ENCODE results near the gene GOLGA6L2. TPM values are rescaled to one million over a fixed set of nuclear protein-coding genes. Genes with fewer than 3 reads are reported as not detected.
A peak's percentile ranks its signal among the peaks of the same experiment; 100 is the strongest.
"Not testable (repeated sequence)": the region's sequence is repeated elsewhere in the genome, so short reads cannot be mapped to it uniquely, and the experiment has no call there.

Gene GOLGA6L2
- total RNA-seq, 4 donors from 2014 or later, result not detected

- intact Hi-C loops (cut with DNase I; ENCODE audit: low total_unique reads), result loop anchor here (1.0 kb wide), 1 partner anchor 20 kb away; no protein-coding TSS in a partner anchor
- TF ChIP-seq CTCF (IDR thresholded peaks at IDR 0.05) (no peak), POLR2A (IDR thresholded peaks at IDR 0.05) (no peak)
- DNase-seq (ENCODE audit: low spot score in 2 of 2), result no peak
- no peak overlapping the region for H3K4me3 ChIP-seq (ENCODE audit: low read depth, poor library complexity, severe bottlenecking)
- WGBS, 2 donors, result 73 to 84% methylated on average over 8 of the region's 8 CpGs
Observed at GRCh38 chr15:23401627-23402026, 45.4 kb downstream of the GOLGA6L2 start.

- 64 to 78% methylated on average over 4 to 5 of the region's 5 CpGs for WGBS, 2 donors
- intact Hi-C loops (cut with DNase I; ENCODE audit: low total_unique reads); H3K4me3 ChIP-seq (ENCODE audit: low read depth, poor library complexity, severe bottlenecking); DNase-seq (ENCODE audit: low spot score in 2 of 2): not testable (repeated sequence)
Observed at GRCh38 chr15:23399207-23399606, 47.8 kb downstream of the GOLGA6L2 start.

- intact Hi-C loops (cut with DNase I; ENCODE audit: low total_unique reads); DNase-seq (ENCODE audit: low spot score in 2 of 2); H3K4me3 ChIP-seq (ENCODE audit: low read depth, poor library complexity, severe bottlenecking): not testable (repeated sequence)
- 94 to 97% methylated on average over 4 of the region's 4 CpGs for WGBS, 2 donors
Observed at GRCh38 chr15:23398357-23398756, 48.7 kb downstream of the GOLGA6L2 start.

GRCh38 chr15:23397779-23398178 is 49.3 kb downstream of the GOLGA6L2 start:
- no peak for TF ChIP-seq POLR2A (IDR thresholded peaks at IDR 0.05)
- TF ChIP-seq CTCF (IDR thresholded peaks at IDR 0.05), result no peak
- intact Hi-C loops (cut with DNase I; ENCODE audit: low total_unique reads), result no loop called here
- H3K4me3 ChIP-seq (ENCODE audit: low read depth, poor library complexity, severe bottlenecking), result no peak overlapping the region
- 64 to 67% methylated on average over 7 of the region's 7 CpGs for WGBS, 2 donors
- no peak for DNase-seq (ENCODE audit: low spot score in 2 of 2)

- DNase-seq (ENCODE audit: low spot score in 2 of 2), result no peak
- no peak overlapping the region for H3K4me3 ChIP-seq (ENCODE audit: low read depth, poor library complexity, severe bottlenecking)
- 78 to 83% methylated on average over 5 of the region's 5 CpGs for WGBS, 2 donors
- intact Hi-C loops (cut with DNase I; ENCODE audit: low total_unique reads), result no loop called here
- TF ChIP-seq POLR2A (IDR thresholded peaks at IDR 0.05) (no peak), CTCF (IDR thresholded peaks at IDR 0.05) (no peak)
Observed at GRCh38 chr15:23395832-23396231, 51.2 kb downstream of the GOLGA6L2 start.

- no peak overlapping the region for H3K4me3 ChIP-seq (ENCODE audit: low read depth, poor library complexity, severe bottlenecking)
- intact Hi-C loops (cut with DNase I; ENCODE audit: low total_unique reads), result no loop called here
- peak in 1 of 2 donors; percentile 54 for DNase-seq (ENCODE audit: low spot score in 2 of 2)
- TF ChIP-seq POLR2A (IDR thresholded peaks at IDR 0.05) (no peak), CTCF (IDR thresholded peaks at IDR 0.05) (no peak)
- WGBS, 2 donors, result 60 to 67% methylated on average over 15 of the region's 15 CpGs
Observed at GRCh38 chr15:23395030-23395692, 51.9 kb downstream of the GOLGA6L2 start.

Other genes with a start within 250 kb of the GOLGA6L2 start
- not detected for gene GOLGA6L26, start 113.0 kb downstream of the GOLGA6L2 start, total RNA-seq
- under 1 TPM in 1 of 4 donors, not detected in 3; 0.17 TPM for gene GOLGA8S, start 92.5 kb downstream of the GOLGA6L2 start, total RNA-seq
- gene MKRN3, start 118.4 kb upstream of the GOLGA6L2 start, total RNA-seq, result under 1 TPM in 2 of 4 donors, not detected in 2; 0.15 to 0.81 TPM
- under 1 TPM in 1 of 4 donors, not detected in 3; 0.06 TPM for gene MAGEL2, start 200.6 kb upstream of the GOLGA6L2 start, total RNA-seq
- gene NDN, start 240.1 kb upstream of the GOLGA6L2 start, total RNA-seq, result 10 to 100 TPM in 2 of 4 donors, 1 to 10 TPM in 2; 5.6 to 28.3 (median 10.4) TPM